ENCODE results near the gene ADAMTS17. TPM values are rescaled to one million over a fixed set of nuclear protein-coding genes. Genes with fewer than 3 reads are reported as not detected.

Gene ADAMTS17
- total and polyA plus RNA-seq, 2 experiments from 2014 or later = 0.69 to 3.3 TPM

DNA sequence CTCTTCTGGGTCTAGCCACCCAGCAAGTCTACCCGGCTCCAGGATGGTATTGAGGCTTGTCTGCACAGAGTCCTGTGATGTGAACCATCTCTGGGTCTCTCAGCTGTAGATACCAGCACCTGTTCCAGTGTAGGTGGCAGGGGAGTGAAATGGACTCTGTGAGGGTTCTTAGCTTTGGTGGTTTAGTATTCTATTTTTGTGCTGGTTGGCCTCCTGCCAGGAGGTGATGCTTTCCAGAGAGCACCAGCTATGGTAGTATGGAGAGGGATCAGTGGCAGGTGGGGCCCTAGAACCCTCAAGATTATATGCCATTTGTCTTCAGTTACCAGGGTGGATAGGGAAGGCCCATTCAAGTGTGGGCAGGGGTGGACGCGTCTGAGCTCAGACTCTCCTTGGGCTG is 325.1 kb downstream of the ADAMTS17 start:
- no peak for DNase-seq (ENCODE audit: low read depth in 1 of 2, low spot score in 1 of 2)
- no peak for TF ChIP-seq CTCF (IDR thresholded peaks at IDR 0.05; ENCODE audit: low read depth, low read length)
- no peak overlapping the region for H3K27ac ChIP-seq

GRCh38 chr15:100011235-100011634 is 330.5 kb downstream of the ADAMTS17 start:
- DNase-seq (ENCODE audit: low read depth in 1 of 2, low spot score in 1 of 2) = no peak
- no peak for TF ChIP-seq CTCF (IDR thresholded peaks at IDR 0.05; ENCODE audit: low read depth, low read length)
- no peaks in the 10 kb centered on the region for H3K27me3 ChIP-seq
- no peaks in the 10 kb centered on the region for H3K36me3 ChIP-seq
- H3K9me3 ChIP-seq (ENCODE audit: low read depth) = no peaks in the 10 kb centered on the region
- no peaks in the 10 kb centered on the region for H3K4me1 ChIP-seq (ENCODE audit: low read depth)
- H3K27ac ChIP-seq = no peak overlapping the region
- no peak overlapping the region for H3K4me3 ChIP-seq

More for the DNA sequence above, 325.1 kb downstream of the ADAMTS17 start:
- Histone ChIP-seq H3K9me3 (ENCODE audit: low read depth) (no peaks in the 10 kb centered on the region), H3K36me3 (no peaks in the 10 kb centered on the region), H3K4me3 (no peak overlapping the region), H3K27me3 (no peaks in the 10 kb centered on the region), H3K4me1 (ENCODE audit: low read depth) (peaks cover 9% of the 10 kb centered on the region)

- no peak for DNase-seq (ENCODE audit: low read depth in 1 of 2, low spot score in 1 of 2)
- no peaks in the 10 kb centered on the region for H3K9me3 ChIP-seq (ENCODE audit: low read depth)
- H3K4me3 ChIP-seq = no peak overlapping the region
- no peaks in the 10 kb centered on the region for H3K4me1 ChIP-seq (ENCODE audit: low read depth)
- no peaks in the 10 kb centered on the region for H3K36me3 ChIP-seq
- no peaks in the 10 kb centered on the region for H3K27me3 ChIP-seq
- no peak for TF ChIP-seq CTCF (IDR thresholded peaks at IDR 0.05; ENCODE audit: low read depth, low read length)
- H3K27ac ChIP-seq = no peak overlapping the region
These were observed 332.4 kb downstream of the ADAMTS17 start for GRCh38 chr15:100009372-100009771.

DNA sequence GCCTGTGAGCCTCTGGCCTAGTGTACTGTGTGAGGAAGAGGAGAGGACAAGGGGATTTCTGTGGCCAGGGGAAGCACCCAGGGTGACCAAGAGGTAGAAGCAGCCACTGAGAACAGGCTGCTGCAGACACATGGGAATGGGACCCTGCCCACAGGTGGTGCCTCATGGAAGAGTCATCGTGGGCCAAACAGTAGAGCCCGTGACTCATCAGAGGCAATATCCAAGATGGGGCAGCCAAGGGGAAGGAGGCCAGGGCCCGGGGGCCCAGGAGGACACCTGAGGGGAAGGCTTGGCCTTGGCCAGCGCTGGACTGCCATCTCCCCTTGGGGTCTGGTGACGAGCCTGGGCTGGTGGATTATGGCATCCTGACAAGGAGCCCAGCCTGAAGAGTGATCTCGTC is 333.5 kb downstream of the ADAMTS17 start:
- Histone ChIP-seq H3K4me1 (ENCODE audit: low read depth) (no peaks in the 10 kb centered on the region), H3K27me3 (no peaks in the 10 kb centered on the region), H3K4me3 (no peak overlapping the region), H3K36me3 (no peaks in the 10 kb centered on the region), H3K9me3 (ENCODE audit: low read depth) (no peaks in the 10 kb centered on the region), H3K27ac (no peak overlapping the region)
- TF ChIP-seq CTCF (IDR thresholded peaks at IDR 0.05; ENCODE audit: low read depth, low read length) = no peak
- DNase-seq (ENCODE audit: low read depth in 1 of 2, low spot score in 1 of 2) = no peak

GRCh38 chr15:100007609-100008008 is 334.2 kb downstream of the ADAMTS17 start:
- Histone ChIP-seq H3K9me3 (ENCODE audit: low read depth) (no peaks in the 10 kb centered on the region), H3K36me3 (no peaks in the 10 kb centered on the region), H3K4me3 (no peak overlapping the region), H3K27me3 (no peaks in the 10 kb centered on the region), H3K4me1 (ENCODE audit: low read depth) (no peaks in the 10 kb centered on the region), H3K27ac (no peak overlapping the region)
- TF ChIP-seq CTCF (IDR thresholded peaks at IDR 0.05; ENCODE audit: low read depth, low read length) = no peak
- DNase-seq (ENCODE audit: low read depth in 1 of 2, low spot score in 1 of 2) = no peak

DNA sequence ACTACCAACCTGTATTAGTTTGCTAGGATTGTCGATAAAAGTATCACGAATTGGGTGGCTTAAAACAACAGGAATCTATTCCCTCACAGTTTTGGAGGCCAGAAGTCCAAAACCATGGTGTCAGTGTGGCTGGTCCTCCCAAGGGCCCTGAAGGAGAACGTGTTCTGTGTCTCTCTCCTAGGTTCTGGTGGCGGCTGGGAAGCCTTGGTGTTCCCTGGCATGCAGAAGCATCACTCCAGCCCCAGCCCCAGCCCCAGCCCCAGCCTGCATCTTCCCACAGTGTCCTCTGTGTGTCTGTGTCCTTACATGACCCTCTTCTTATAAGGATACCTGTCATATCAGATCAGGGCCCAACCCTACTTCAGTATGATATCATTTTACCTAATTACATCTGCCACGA is 336.1 kb downstream of the ADAMTS17 start:
- no peak overlapping the region for H3K4me3 ChIP-seq
- TF ChIP-seq CTCF (IDR thresholded peaks at IDR 0.05; ENCODE audit: low read depth, low read length) = no peak
- no peaks in the 10 kb centered on the region for H3K9me3 ChIP-seq (ENCODE audit: low read depth)
- H3K27me3 ChIP-seq = no peaks in the 10 kb centered on the region
- no peak for DNase-seq (ENCODE audit: low read depth in 1 of 2, low spot score in 1 of 2)
- no peaks in the 10 kb centered on the region for H3K4me1 ChIP-seq (ENCODE audit: low read depth)
- no peak overlapping the region for H3K27ac ChIP-seq
- no peaks in the 10 kb centered on the region for H3K36me3 ChIP-seq
